Measurements from ENCODE around the gene ZNF304.

Gene ZNF304

GRCh38 chr19:57350877-57351805 is at the start of gene ZNF304:
ZNF304 (plus strand) TSS chr19:57351271; CDS start chr19:57351665, 394 bp downstream.
- no peak for FAIRE-seq

- FAIRE-seq, result no peak
Measured at GRCh38 chr19:57302020-57302465, 49.0 kb upstream of the ZNF304 start.

GRCh38 chr19:57302727-57303401 is 48.2 kb upstream of the ZNF304 start:
- no peak for FAIRE-seq

GRCh38 chr19:57305056-57305455 is 46.0 kb upstream of the ZNF304 start:
- no peak for FAIRE-seq

GRCh38 chr19:57308514-57308913 is 42.6 kb upstream of the ZNF304 start:
- no peak for FAIRE-seq

GRCh38 chr19:57310792-57311191 is 40.3 kb upstream of the ZNF304 start:
- no peak for FAIRE-seq

GRCh38 chr19:57314146-57314545 is 36.9 kb upstream of the ZNF304 start:
- no peak for FAIRE-seq

- FAIRE-seq, result no peak
Measured at GRCh38 chr19:57317503-57317902, 33.6 kb upstream of the ZNF304 start.

- FAIRE-seq, result no peak
Measured at GRCh38 chr19:57319869-57320179, 31.2 kb upstream of the ZNF304 start.

GRCh38 chr19:57320180-57321084 is 30.6 kb upstream of the ZNF304 start, which contains the start of gene ZNF543:
ZNF543 (plus strand) TSS chr19:57320472; CDS start chr19:57320854, 382 bp downstream.
- no peak for FAIRE-seq

GRCh38 chr19:57321116-57321515 is 30.0 kb upstream of the ZNF304 start:
- FAIRE-seq, result no peak

GRCh38 chr19:57321751-57322150 is 29.3 kb upstream of the ZNF304 start:
- no peak for FAIRE-seq

- no peak for FAIRE-seq
Measured at GRCh38 chr19:57324992-57325391, 26.1 kb upstream of the ZNF304 start.

GRCh38 chr19:57327993-57328392 is 23.1 kb upstream of the ZNF304 start:
- no peak for FAIRE-seq

- FAIRE-seq, result no peak
Measured at GRCh38 chr19:57334191-57334590, 16.9 kb upstream of the ZNF304 start.

GRCh38 chr19:57338877-57339276 is 12.2 kb upstream of the ZNF304 start:
- FAIRE-seq, result no peak

- FAIRE-seq, result no peak
Measured at GRCh38 chr19:57342582-57342981, 8.5 kb upstream of the ZNF304 start.

- FAIRE-seq, result no peak
Measured at GRCh38 chr19:57348136-57348535, 2.9 kb upstream of the ZNF304 start.

- no peak for FAIRE-seq
Measured at GRCh38 chr19:57351867-57352266, 796 bp downstream of the ZNF304 start.

- FAIRE-seq, result no peak
Measured at GRCh38 chr19:57355916-57356315, 4.8 kb downstream of the ZNF304 start.

GRCh38 chr19:57357406-57357805 is 6.3 kb downstream of the ZNF304 start:
- FAIRE-seq, result no peak

GRCh38 chr19:57359300-57359699 is 8.2 kb downstream of the ZNF304 start:
- no peak for FAIRE-seq

GRCh38 chr19:57362419-57362818 is 11.3 kb downstream of the ZNF304 start:
- FAIRE-seq, result no peak
